Fibroblast of villous mesenchyme (primary cell): Measurements from ENCODE around the gene NDUFAF2. TPM values are rescaled to one million over a fixed set of nuclear protein-coding genes. Genes with fewer than 3 reads are reported as not detected.
"Not testable (repeated sequence)": the region's sequence is repeated elsewhere in the genome, so short reads cannot be mapped to it uniquely, and the experiment has no call there.

ENCODE experiments used
- DNase-seq: peaks from one replicate; pipeline ENCODE4 v3.0.0-alpha.2; 2010; ENCODE audit warnings: low read depth
- H3K4me3 ChIP-seq: 2 replicates; pipeline ENCODE4 v1.5.1; 2011; ENCODE audit warnings: low read depth, mild to moderate bottlenecking, low read length
- CTCF ChIP-seq: IDR thresholded peaks from 2 replicates; pipeline ENCODE4 v1.5.1; 2012; ENCODE audit warnings: low read depth, mild to moderate bottlenecking, low read length; ENCODE audit not compliant: insufficient read depth
- total RNA-seq: library from RNA; depleted of rRNA; stranded (reverse); fragments of >200 nt; gene quantifications from 2 replicates; pipeline ENCODE4 v1.2.3, GENCODE V29; 2012

Gene NDUFAF2
- total RNA-seq, 1 donor: 28.9 TPM

DNA sequence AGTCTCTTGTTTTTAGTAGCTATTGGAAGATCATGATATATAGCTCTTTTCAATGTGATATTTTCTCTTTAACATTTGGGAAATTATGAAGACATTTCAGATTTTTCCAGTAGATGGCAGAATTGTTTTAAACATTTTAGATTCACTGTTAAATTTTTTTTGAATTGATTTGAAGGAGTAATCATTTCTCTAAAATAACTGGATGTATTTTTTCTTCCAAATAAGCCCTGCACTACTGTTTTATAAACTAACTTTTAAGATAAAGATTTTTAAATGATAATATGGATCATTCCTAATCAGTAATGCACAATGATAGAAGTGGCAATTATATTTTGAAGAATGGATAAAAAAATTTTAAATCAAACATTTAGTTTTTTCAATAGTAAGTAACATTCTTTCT, 14.2 kb downstream of the NDUFAF2 start:
- peak; percentile 30 for DNase-seq
- no peak overlapping the region for H3K4me3 ChIP-seq
- TF ChIP-seq CTCF: no peak

DNA sequence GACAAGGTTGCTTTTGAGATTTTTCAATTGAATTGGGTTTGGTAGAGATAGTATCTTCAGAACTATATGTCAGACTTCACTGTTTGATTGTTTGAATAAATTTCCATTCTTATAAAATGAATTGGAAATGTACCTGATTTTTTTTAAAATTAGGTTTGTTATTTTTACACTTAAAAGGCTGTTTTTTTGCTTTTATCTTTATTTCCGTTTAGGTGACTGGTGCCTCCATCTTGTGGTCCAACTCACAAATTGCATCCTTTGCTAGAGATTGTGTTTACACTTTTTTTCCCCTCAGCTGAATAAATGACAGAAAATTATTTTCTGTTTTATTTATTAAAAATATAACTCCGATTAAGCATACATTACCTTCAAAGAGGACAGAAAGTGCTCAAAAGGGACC, 15.6 kb downstream of the NDUFAF2 start:
- peak; percentile 72 for TF ChIP-seq CTCF
- DNase-seq: peak; percentile 39
- no peak overlapping the region for H3K4me3 ChIP-seq

- peak; percentile 57 for DNase-seq
- H3K4me3 ChIP-seq: no peak overlapping the region
- TF ChIP-seq CTCF: no peak
These were observed 16.7 kb downstream of the NDUFAF2 start for GRCh38 chr5:60961685-60962084.

- DNase-seq: no peak
- H3K4me3 ChIP-seq: no peak overlapping the region
- no peak for TF ChIP-seq CTCF
These were observed 27.2 kb downstream of the NDUFAF2 start for GRCh38 chr5:60972231-60972630.

- TF ChIP-seq CTCF: no peak
- peak; percentile 28 for DNase-seq
- no peak overlapping the region for H3K4me3 ChIP-seq
These were observed 33.1 kb downstream of the NDUFAF2 start for GRCh38 chr5:60977956-60978737.

- no peak overlapping the region for H3K4me3 ChIP-seq
- no peak for DNase-seq
- no peak for TF ChIP-seq CTCF
These were observed 34.0 kb downstream of the NDUFAF2 start for GRCh38 chr5:60978968-60979367.

DNA sequence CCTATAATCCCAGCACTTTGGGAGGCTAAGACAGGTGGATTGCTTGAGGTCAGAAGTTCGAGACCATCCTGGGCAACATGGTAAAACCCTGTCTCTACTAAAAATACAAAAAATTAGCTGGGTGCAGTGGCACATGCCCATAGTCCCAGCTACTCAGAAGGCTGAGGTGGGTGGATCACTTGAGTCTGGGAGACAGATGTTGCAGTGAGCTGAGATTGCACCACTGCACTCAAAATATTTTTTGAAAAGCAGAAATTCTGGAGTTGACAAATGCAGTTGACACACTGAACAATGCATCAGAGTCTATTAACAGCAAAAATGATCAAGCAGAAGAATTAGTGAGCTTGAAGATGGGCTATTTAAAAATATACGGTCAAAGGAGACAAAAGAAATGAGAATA, 35.5 kb downstream of the NDUFAF2 start:
- H3K4me3 ChIP-seq: no peak overlapping the region
- TF ChIP-seq CTCF: no peak
- no peak for DNase-seq

DNA sequence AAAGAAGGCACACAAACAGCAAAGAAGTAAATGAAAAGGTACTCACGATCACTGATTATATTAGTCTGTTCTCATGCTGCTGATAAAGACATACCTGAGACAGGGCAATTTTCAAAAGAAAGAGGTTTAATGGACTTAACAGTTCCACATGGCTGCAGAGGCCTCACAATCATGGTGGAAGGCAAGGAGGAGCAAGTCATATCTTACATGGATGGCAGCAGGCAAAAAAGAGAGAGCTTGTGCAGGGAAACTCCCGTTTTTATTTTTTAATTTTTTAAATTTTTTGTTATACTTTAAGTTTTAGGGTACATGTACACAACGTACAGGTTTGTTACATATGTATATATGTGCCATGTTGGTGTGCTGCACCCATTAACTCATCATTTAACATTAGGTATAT, 37.1 kb downstream of the NDUFAF2 start:
- not testable (repeated sequence) for DNase-seq, H3K4me3 ChIP-seq
